Keratinocyte (primary cell): ENCODE data around the gene CABP4.

ENCODE experiments used
- CTCF ChIP-seq, 3 experiments: IDR thresholded peaks in 1 of 3; conservative IDR thresholded peaks in 1 of 3; optimal IDR thresholded peaks in 1 of 3; 2 replicates in 2 of 3; 3 replicates in 1 of 3; pipeline versions ENCODE3 to v1.5.1; 2011; ENCODE audit warnings: low read length in 3 of 3, mild to moderate bottlenecking in 3 of 3, moderate library complexity in 2 of 3, control low read depth in 1 of 3, inconsistent platforms in 1 of 3; ENCODE audit not compliant: insufficient read depth in 2 of 3; ENCODE audit errors: extremely low read depth in 1 of 3
- EZH2 ChIP-seq: IDR thresholded peaks from one replicate; pipeline ENCODE4 v1.6.1; 2012; ENCODE audit warnings: inconsistent platforms, mild to moderate bottlenecking, low read length, moderate library complexity

- TF ChIP-seq CTCF (optimal IDR thresholded peaks at IDR 0.05 in 1 of 3, IDR thresholded peaks at IDR 0.05 in 1 of 3, conservative IDR thresholded peaks at IDR 0.05 in 1 of 3; ENCODE audit: extremely low read depth in 1 of 3, insufficient read depth in 2 of 3, low read length in 3 of 3) (no peak), EZH2 (no peak)
These were observed 48.2 kb downstream of the CABP4 start for GRCh38 chr11:67503119-67504004.
